Activated CD4-positive, alpha-beta T cell treated with anti-CD3 and anti-CD28 coated beads, Interleukin-2, amount 50 U/mL, for 4 hours (primary cell): ENCODE data around the gene ANKRD34A.
A peak's percentile ranks its signal among the peaks of the same experiment; 100 is the strongest.

Source experiments
- DNase-seq, 2 experiments: peaks; one replicate each; pipeline ENCODE4 v3.0.0-alpha.2; 2020

ANKRD34A gene

DNA sequence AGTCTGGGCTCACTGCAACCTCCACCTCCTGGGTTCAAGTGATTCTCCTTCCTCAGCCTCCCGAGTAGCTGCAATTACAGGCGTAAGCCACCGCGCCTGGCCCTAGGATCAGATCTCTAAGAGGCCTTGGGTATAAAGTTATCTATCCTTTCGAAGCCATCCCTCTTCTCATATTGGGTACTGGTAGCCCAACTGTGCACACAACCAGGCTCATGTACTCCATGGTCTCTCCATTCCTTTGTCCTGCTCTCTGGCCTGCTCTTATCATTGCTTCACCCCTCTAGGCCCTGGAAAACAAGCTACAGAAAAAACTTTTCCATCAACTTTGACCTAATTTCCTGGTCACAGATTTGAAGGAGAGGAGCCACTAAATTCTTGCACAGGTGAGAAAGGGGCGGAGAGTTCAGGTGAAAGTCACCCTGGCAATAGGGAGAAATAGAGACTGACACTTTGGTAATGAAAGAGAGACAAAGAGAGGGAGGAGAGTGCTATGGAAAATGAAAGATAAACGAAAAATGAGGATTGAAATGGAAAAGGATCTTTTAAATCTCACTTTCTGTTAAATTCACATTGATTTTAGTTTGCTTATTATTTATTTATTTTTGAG is 26.0 kb upstream of the ANKRD34A start:
- DNase-seq, result no peak

DNA sequence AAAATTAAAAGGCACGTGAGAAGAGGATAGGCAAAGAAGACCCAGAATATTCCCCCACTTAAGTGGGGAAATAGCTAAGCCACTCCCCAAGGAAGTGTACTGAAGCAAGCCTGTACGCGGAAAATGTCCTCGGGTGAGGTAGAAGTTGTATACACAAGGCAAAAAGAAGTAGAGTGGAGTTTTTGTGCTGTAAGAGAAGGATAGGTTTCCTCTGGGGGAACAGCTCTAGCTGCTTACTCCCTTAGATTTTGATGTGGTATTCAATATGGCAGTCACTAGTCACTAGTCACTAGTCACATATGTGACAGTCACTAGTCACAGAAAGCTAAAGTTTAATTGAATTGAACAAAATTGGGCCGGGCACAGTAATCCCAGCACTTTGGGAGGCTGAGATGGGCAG is 24.4 kb upstream of the ANKRD34A start:
- DNase-seq, result no peak

DNA sequence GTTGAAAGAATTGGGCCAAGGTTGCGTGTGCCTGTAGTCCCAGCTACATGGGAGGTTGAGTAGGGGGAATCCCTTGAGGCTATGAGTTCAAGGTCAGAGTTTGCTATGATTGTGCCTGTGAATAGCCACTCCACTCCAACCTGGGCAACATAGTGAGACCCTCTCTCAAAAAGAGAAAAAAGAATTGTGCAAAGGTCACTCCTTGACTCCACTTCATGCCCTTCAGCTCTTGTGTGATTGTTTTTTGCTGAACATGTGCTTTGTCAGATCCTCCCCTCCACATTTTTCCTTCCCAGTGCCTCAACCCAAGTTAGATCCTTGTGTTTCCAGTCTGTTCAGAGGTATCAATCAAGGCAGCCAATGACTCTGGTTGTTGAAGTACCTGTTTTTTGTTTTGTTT is 23.6 kb upstream of the ANKRD34A start:
- no peak for DNase-seq

DNA sequence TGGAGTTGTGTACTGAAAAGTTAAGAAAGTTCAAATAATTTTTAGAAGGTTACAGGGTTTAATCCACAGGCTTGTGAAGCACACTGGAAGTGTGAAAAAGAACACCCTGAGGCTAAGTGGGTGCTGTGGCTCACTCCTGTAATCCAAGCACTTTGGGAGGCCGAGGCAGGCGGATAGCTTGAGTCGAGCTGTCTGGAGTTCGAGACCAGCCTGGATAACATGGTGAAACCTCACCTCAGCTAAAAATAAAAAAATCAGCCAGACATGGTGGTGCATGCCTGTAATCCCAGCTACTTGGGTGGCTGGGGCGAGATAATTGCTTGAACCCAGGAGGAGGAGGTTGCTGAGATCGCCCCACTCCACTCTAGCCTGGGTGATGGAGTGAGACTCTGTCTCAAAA is 22.2 kb upstream of the ANKRD34A start:
- DNase-seq, result no peak

DNA sequence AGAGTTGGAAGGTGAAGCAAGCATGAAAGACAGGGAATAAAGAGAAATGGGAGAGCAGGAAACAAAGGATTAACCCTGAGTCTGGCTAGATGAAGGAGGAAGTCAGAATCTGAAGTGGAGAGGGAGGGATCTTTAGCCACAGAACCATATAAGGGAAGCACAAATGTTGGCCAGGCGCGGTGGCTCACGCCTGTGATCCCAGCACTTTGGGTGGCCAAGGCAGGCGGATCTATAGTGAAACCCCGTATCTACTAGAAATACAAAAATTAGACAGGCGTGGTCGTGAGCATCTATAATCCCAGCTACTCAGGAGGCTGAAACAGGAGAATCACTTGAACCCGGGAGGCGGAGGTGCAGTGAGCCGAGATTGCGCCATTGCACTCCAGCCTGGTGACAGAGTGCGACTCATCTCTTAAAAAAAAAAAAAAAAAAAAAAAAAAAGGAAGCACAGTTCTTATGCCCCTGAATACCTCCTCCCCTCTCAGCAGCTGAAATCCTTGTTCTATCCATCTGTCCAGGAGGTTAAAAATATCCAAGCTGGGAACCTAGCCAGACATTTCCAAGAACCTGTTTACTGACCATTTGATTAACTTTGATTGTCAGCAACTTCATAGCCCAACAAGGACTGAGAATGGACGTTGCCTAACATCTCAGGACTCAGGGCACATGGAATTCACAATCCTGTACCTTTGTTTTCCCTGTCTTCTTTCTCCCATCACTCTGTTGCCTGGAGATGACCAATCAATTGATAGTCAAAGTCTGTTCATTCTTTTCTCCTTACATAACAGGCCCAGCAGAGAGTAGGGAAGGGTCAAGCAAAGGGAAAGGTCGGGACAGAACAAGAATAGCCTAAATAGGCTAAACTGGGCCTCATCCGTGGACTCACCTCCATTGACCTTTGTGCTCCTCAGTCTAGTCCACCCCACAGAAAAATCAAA is 21.4 kb upstream of the ANKRD34A start:
- no peak for DNase-seq

DNA sequence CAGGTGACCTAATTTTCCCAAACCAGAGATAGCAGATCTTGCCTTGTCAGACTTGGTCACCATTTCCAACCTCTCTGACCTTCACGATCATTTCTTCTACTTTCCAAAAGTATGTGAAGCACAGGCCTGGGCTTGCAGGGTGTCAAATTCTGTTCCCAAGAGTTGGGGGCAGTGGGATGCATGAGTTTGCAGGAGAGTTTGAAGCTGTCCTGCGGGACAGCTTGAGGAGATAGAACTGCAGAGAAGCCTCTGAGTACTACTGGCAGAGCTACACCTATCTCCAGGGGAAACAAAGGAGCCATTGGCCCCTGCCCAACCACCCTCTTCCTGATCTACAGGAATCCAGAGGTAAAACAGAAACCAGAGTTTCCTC is 20.7 kb upstream of the ANKRD34A start:
- no peak for DNase-seq

DNA sequence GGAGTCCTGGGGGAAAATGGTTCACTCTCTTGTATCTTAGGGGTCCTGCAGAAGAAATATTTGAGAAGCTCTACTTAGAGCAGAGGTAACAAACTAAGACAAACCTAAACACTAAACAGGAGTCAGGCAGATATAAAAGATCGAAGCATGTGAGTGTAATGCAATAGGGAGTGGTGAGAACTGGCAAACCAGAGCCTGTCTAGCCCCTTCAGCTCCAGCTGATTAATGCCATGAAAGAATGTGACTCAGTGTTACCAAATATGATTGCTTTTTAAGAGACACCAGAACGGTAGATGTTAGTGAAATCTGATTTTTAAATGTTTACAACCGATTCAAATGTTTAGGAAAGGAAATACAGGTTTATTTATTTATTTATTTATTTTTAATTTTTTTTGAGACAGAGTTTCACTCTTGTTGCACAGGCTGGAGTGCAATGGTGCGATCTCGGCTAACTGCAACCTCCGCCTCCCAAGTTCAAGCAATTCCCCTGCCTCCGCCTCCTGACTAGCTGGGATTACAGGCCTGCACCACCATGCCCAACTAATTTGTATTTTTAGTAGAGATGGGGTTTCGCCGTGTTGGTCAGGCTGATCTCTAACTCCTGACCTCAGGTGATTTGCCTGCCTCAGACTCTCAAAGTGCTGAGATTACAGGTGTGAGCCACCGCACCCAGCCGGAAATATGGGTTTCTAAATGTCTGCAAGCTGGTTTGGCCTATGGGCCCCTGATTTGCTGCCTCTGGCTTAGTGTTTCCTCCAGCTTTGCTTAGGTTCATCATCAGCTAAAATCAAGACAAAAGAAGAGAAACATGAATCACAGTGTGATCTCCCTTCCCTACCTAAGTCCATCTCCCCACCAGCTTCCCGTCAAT is 19.8 kb upstream of the ANKRD34A start:
- DNase-seq, result no peak

DNA sequence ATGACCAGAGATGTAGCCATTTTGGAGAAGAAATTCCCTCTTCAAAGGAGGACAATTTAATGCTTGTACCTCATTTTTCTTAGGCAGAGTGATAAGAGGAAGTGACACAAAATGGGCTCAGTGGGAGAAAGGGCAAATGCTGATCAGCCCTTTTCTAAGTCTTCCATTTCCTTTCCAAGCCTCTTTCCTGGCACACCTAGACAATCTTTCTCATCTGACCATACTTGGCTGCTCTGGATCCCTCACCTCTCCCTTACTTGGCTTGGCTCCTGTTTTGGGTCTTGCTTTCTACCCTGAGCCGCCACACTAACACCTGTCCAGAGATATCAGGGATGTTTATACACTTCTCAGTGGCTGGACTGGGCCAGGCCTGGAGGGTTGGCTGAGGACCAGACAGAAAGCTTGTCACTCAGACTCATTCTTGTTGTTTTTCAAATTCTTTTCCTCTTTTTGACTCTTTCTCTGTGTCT is 18.9 kb upstream of the ANKRD34A start:
- DNase-seq, result no peak

DNA sequence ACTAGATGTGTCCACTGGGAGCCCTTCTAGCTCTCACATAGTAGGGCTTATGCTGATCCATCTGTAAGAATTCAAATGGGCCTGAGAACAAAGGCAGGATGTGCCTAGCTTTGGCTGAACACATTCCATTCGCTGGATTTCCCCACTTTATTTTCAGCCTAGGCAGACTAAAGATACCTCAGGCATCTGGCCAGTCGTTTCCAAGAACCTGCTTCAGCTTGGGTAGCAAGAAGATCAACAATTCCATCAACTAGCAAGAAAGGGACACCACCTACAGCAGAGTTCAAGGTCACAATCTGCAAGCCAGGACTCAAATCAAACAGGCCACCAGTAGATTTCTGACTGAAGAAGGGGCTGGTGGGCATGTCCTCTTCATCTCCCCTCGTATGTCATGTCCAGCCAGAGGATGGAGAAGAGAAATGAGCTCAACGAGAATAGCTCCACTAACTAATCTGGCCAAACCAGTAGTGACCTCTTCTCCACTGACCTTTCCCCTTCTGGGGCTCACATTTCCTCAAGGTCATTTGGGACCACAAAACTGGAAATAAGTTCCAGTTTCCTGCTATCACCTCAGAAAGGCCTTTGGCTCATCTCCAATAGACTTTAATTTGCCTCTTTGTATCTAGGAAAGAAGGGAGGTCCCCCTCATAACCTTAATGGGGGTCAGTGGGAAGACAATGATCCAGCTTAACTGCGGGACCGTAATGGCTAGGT is 17.8 kb upstream of the ANKRD34A start:
- DNase-seq, result no peak

DNA sequence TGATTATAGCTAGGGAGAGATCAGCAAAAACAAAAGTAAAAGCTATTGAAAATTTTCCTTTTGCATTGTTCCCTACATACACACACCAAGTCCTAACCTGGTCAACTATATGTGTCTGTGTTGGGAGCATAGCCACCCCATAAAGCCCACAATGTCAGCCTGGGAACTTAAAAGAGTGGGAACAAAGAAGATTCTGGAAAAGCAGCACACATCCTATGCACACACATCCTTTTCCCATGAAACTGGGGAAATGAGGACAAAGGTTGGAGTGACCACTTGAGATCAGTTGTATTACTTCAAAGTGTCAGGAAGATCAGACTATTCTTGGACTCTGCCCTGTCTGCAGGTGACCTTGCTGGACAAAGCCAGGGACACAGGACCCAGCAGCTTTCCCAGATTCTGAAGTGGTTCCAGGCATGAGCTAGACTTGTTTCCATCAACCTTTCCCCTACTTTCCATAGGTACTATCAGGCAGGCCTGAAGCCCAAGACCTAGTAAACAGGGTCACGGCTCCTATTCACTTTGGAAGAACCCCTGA is 16.2 kb upstream of the ANKRD34A start:
- DNase-seq, result no peak

DNA sequence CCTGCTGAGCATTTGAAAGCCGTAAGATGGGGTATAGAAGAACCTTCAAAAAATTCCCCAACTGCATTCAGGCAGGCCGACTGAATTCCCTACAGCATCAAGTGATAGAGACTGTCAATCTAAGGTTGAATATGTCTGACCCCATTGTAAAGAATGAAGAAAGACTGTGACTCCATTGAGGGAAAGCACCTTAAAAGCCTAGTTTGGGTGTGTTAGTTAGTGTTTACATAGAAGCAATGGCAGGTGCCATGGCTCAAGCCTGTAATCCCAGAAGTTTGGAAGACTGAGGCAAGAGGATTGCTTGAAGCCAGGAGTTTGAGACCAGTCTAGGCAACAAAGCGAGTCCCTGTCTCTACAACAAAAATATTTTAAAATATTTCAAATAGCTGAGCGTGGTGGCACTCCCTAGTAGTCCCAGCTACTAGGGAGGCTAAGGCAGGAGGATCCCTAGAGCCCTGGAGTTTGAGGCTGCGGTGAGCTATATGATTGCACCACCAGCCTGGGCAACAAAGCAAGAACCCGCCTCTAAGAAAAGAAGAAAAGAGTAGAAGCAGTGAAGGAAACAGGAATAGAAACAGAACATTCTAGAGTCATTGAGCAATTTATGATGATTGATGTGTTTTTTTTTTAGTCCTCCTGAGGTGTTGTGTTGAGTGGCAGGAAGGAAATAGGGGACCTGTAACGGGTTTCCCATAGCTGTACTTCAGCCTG is 15.5 kb upstream of the ANKRD34A start:
- DNase-seq, result no peak

DNA sequence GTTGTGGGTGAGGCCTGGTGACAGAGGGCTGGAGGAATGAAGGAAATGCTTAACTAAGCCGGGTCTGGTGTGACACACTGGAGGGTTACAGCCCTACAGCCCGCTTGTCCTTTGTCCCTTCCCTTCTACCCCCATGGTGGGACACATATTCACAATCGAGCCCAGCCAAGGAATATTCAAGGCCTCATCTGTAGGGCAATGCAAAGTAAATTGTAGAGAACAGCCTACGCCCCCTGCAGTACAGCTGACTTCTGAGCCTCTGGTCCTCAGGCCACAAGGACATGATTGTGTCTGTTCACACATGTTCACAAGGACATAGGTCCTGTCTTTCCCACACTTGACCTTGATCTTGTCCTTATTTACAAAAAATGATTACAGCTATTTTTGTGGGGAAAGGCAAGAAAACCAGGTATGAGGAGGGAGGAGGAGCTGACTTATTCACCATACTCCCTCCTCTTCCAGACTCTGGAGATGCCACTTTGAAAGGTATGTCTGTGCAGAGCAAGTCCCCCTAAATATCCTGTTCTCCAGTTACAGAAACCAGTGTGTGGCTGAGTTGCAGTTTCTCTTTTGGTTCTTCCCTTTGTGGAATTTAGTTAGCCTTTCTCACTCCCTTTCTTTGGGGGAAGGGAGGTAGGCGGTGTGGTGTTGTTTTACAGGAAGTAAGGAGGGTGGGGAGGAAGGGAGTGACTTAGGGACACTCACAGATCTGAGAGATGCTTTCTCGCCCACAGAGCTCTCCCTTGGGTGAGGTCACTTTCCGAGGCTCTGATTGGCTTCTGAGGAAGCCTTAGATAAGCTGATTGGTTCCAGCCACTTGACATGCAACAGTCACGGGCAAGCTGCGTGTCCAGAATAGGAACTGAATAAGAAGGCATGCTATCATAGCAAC is 14.7 kb upstream of the ANKRD34A start:
- DNase-seq, result peak; percentile 62 to 67

DNA sequence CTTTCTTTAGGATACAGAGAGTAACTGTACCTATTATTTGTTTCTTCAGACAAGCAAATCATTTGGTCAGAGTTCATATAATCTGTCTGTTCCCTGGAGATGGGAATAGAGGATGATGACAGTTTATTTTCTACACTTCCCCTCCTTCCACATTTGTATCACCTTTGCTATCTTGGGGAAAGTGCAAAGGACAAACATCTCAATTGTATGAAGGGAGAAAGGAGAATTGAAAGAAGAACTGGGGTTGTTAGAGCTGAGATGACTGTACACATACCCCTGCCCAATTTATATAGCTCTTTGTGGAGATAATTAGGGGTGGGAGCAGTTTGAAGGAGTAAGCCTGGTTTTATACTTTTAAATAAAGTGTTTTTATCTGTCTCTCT is 14.1 kb upstream of the ANKRD34A start:
- no peak for DNase-seq

DNA sequence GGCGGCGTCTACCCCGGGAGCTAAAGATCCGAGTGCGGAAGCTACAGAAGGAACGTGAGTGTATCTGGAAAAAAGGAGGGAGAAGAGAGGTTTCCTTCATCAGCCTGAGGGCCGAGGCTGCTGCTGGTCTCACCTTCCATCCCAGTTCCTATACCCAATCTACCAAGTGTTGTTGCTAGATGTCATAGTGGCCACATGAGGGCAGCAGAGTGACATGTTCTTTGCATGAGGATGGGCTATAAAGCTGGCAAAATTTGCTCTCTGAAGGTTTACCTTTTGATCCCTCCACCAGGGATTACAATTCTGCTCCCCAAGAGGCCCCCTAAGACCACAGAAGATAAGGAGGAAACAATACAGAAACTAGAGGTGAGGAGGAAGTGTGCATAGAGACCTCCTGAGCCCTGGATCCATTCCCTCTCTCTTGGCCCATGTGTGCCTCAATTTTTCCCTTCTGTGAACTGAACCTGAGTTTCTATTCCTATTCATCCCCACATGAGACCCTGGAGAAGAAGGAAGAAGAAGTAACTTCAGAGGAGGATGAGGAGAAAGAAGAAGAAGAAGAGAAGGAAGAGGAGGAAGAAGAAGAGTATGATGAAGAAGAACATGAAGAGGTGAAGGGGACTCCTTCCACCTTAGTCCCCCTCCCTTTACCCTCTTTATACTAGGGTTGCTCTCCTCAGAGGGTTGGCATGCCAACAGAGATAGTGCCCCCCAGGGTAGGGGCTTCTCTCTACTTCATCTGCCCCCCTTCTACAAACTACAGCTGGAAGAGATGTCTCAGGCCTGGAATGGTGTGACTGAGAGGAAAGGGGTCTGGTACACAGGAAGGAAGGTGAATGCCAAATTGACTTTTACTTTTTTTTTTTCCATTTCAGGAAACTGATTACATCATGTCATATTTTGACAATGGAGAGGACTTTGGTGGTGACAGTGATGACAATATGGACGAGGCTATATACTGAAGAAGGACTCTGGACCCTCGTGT is 13.4 kb upstream of the ANKRD34A start:
- DNase-seq, result peak; percentile 64 to 67

DNA sequence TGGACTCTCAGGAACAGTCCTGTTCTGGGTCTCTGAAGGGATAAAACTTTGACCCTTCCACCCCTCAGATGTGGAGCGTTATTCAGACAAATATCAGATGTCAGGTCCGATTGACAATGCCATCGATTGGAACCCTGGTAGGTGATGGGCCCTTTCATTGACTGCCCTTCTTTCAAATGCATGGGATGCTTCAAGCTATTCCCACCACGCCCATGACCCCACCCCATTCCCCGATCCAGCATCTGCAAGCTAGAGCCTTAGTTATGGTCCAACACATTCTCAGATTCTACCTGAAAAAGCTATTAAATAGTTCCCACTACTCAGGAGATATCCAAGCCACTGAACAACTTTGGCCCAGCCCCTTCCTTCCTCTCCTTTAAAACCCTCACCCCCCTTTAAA is 12.6 kb upstream of the ANKRD34A start:
- no peak for DNase-seq

DNA sequence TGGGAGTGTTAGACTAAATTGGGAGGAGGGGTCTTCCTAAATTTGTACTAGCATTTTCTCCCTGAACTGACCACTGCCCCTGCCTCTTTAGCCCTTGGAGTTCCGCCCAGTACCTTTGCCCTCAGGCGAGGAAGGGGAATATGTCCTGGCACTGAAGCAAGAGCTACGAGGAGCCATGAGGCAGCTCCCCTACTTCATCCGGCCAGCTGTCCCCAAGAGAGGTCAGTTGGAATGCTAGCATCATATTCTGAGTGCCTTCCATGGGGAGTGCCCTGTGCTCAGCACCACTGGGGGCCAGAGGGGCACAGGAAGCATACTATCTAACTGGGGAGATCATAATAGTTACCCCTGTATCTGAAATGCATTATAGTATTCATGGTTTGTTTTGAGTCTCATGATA is 10.8 kb upstream of the ANKRD34A start:
- DNase-seq, result no peak

DNA sequence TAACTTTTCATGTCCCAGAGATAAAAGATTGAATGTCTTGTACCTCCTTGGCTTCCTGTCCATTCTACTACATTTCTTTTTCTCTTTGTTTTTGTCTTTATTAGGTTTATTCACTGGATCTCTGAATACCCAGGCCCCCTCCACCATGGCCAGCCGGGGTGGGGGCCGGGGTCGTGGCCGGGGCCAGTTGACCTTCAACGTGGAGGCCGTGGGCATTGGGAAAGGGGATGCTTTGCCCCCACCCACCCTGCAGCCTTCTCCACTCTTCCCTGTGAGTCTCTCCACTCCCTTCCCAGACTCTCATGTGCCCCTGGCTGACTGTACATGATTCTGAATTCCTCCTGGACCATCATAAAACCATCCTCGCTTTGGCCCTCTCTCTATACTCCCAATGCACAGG is 10.3 kb upstream of the ANKRD34A start:
- DNase-seq, result no peak

DNA sequence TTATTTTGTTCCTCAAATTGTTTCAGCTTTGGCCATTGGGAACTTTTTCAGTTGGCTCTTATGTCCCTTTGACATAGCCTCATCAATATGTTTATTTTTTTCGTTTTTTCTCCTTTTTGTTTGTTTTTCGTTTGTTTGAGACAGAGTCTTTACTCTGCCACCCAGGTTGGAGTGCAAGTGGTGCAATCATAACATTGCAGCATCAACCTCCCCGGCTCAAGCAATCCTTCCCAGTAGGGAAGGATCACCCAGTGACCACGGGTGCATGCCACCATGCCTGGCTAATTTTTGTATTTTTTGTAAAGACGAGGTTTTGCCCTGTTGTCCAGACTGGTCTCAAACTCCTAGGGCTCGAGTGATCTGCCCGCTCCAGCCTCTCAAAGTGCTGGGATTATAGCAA is 8.2 kb upstream of the ANKRD34A start:
- no peak for DNase-seq

DNA sequence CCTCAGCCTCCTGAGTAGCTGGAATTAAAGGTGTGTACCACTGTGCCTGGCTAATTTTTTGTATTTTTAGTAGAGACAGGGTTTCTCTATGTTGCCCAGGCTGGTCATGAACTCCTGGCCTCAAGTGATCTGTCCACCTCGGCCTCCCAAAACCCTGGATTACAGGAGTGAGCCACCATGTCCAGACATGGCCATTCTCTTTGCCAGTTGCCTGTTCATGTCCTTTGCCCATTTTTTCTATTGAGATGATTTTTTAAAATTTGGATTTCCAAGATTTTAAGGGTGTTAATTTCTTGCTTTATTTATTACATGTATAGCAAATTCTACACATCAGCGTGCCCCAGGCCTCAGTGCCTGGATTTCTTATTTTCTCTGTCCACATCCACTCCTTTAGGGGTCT is 2.9 kb upstream of the ANKRD34A start:
- DNase-seq, result no peak
